HepG2 (cell line): ENCODE results near the gene DNAJB11. TPM values are rescaled to one million over a fixed set of nuclear protein-coding genes. Genes with fewer than 3 reads are reported as not detected.

Source experiments
- ATAC-seq: fragments of 200-7000 bp; cut with Tn5 transposase; 3 replicates; pipeline ENCODE4 v1.9.1; 2020; ENCODE audit warnings: mild to moderate bottlenecking, moderate library complexity
- BruUV-seq: library from RNA; stranded (reverse); fragments of 400-500 nt; replicated peaks from 2 replicates; lab custom pipeline; 2021; lab: Mats Ljungman, UMichigan
- CTCF ChIA-PET: fragments of 300-600 bp; formaldehyde crosslinking; extraction: SDS; loops from one replicate; lab custom pipeline; 2021; ENCODE audit warnings: low total read pairs, inconsistent platforms, low intra/inter-chr PET ratio; lab: Yijun Ruan, JAX
- POLR2A ChIA-PET: fragments of 350-600 bp; sonication (Branson Sonifier 250); formaldehyde crosslinking; loops from one replicate; lab custom pipeline; 2020; ENCODE audit warnings: antibody characterized with exemption, inconsistent platforms; lab: Yijun Ruan, JAX
- DNase-seq: peaks from one replicate; pipeline ENCODE4 v3.0.0-alpha.2; 2015; ENCODE audit warnings: low spot score
- FAIRE-seq: peaks from 3 replicates; lab custom pipeline; 2011; peaks lifted over from hg19 to GRCh38; lab: Jason Lieb, UNC
- H2AFZ ChIP-seq: one replicate; pipeline ENCODE4 v1.6.1; 2011; ENCODE audit warnings: low read length, inconsistent platforms
- H3K27ac ChIP-seq: fragments of 300-600 bp; 3 replicates; pipeline ENCODE4 v1.8.0; 2011; ENCODE audit warnings: mixed run types, mild to moderate bottlenecking, mixed read lengths, low read length, inconsistent platforms; ENCODE audit not compliant: insufficient read depth; ENCODE audit errors: extremely low read length
- H3K27me3 ChIP-seq, 2 experiments: fragments of 200-600 bp in 1 of 2; 2 replicates in 1 of 2; 3 replicates in 1 of 2; pipeline versions ENCODE4 v1.6.0 to v1.8.0; 2011; ENCODE audit warnings: low read length in 2 of 2, mild to moderate bottlenecking in 2 of 2, moderate library complexity in 2 of 2, inconsistent platforms in 1 of 2; ENCODE audit not compliant: insufficient read depth in 2 of 2, control insufficient read depth in 1 of 2
- H3K36me3 ChIP-seq, 2 experiments: fragments of 200-600 bp in 1 of 2; replicated peaks in 1 of 2; 2 replicates in 1 of 2; 3 replicates in 1 of 2; pipeline versions ENCODE4 v1.5.1 to v1.8.0; 2011; ENCODE audit warnings: low read length in 2 of 2, inconsistent platforms in 1 of 2; ENCODE audit not compliant: insufficient read depth in 2 of 2, control insufficient read depth in 1 of 2
- H3K4me1 ChIP-seq: 2 replicates; pipeline ENCODE4 v1.5.1; 2012; ENCODE audit warnings: low read length, inconsistent platforms; ENCODE audit not compliant: insufficient read depth
- H3K4me2 ChIP-seq: 2 replicates; pipeline ENCODE4 v1.6.0; 2011; ENCODE audit warnings: low read depth, low read length, inconsistent platforms
- H3K4me3 ChIP-seq, 3 experiments: fragments of 200-600 bp in 1 of 3; sonication (generic), shearing (Covaris generic) in 1 of 3; replicated peaks in 1 of 3; 2 replicates each; pipeline ENCODE4 v1.5.1; 2011 to 2016; ENCODE audit warnings: low read length in 3 of 3, inconsistent platforms in 2 of 3, low read depth in 2 of 3, mild to moderate bottlenecking in 2 of 3, control low read depth in 1 of 3, mixed read lengths in 1 of 3; ENCODE audit not compliant: insufficient read depth in 1 of 3
- H3K79me2 ChIP-seq: one replicate; pipeline ENCODE4 v1.6.1; 2011; ENCODE audit warnings: low read length, inconsistent platforms; ENCODE audit not compliant: insufficient read depth
- H3K9ac ChIP-seq: 2 replicates; pipeline ENCODE4 v1.6.0; 2011; ENCODE audit warnings: mild to moderate bottlenecking, low read depth, low read length, inconsistent platforms; ENCODE audit not compliant: insufficient read depth
- H3K9me3 ChIP-seq: 2 replicates; pipeline ENCODE4 v1.5.1; 2012; ENCODE audit warnings: mild to moderate bottlenecking, low read length
- H4K20me1 ChIP-seq: 2 replicates; pipeline ENCODE4 v1.6.0; 2011; ENCODE audit warnings: inconsistent platforms, mild to moderate bottlenecking, low read length, moderate library complexity; ENCODE audit not compliant: insufficient read depth
- MXD4 ChIP-seq: IDR thresholded peaks from 2 replicates; pipeline ENCODE4 v1.6.1; 2016; ENCODE audit warnings: mild to moderate bottlenecking, missing biosample characterization, missing genetic modification reagents
- NCOR1 ChIP-seq: fragments of 200-600 bp; sonication (generic); IDR thresholded peaks from 2 replicates; pipeline ENCODE4 v1.7.0; 2017; ENCODE audit warnings: antibody characterized with exemption, low read length, borderline replicate concordance
- NFATC3 ChIP-seq: sonication (generic); formaldehyde crosslinking; IDR thresholded peaks from 2 replicates; pipeline ENCODE4 v1.5.1; 2020; ENCODE audit warnings: mild to moderate bottlenecking, missing genetic modification reagents
- RXRB ChIP-seq: IDR thresholded peaks from 2 replicates; pipeline ENCODE4 v1.6.1; 2016; ENCODE audit warnings: borderline replicate concordance, missing genetic modification reagents, missing compliant biosample characterization
- SMARCE1 ChIP-seq: fragments of 450-650 bp; IDR thresholded peaks from 2 replicates; pipeline ENCODE4 v1.6.1; 2017; ENCODE audit warnings: borderline replicate concordance
- TAF1 ChIP-seq: sonication (generic); formaldehyde crosslinking; IDR thresholded peaks from 2 replicates; pipeline ENCODE4 v1.4.0; 2020; ENCODE audit warnings: missing genetic modification reagents
- ZFP36 ChIP-seq: fragments of 150-350 bp; IDR thresholded peaks from 2 replicates; pipeline ENCODE4 v1.6.1; 2018; ENCODE audit warnings: borderline replicate concordance, low read length, low read depth; ENCODE audit not compliant: partially characterized antibody
- ZNF205 ChIP-seq: IDR thresholded peaks from 2 replicates; pipeline ENCODE4 v1.6.1; 2018; ENCODE audit warnings: missing biosample characterization, missing genetic modification reagents
- ZNF337 ChIP-seq: sonication (generic); formaldehyde crosslinking; IDR thresholded peaks from 2 replicates; pipeline ENCODE4 v1.5.1; 2020; ENCODE audit warnings: missing genetic modification reagents, low read depth, mild to moderate bottlenecking, borderline replicate concordance
- ZNF678 ChIP-seq: sonication (generic); formaldehyde crosslinking; IDR thresholded peaks from 2 replicates; pipeline ENCODE4 v1.4.0; 2020; ENCODE audit warnings: mild to moderate bottlenecking, missing genetic modification reagents
- ZNF841 ChIP-seq: sonication (generic); formaldehyde crosslinking; IDR thresholded peaks from 2 replicates; pipeline ENCODE4 v1.8.1; 2023; ENCODE audit warnings: missing genetic modification reagents, borderline replicate concordance
- WGBS: methylation state at CpG from one replicate; pipeline ENCODE4 v1.1.6; 2017; ENCODE audit warnings: low lambda C conversion rate; 5-methylcytosine and 5-hydroxymethylcytosine counted together
- in situ Hi-C: cut with HindIII; loops from 2 replicates; pipeline ENCODE4 v1.10.0; 2017; ENCODE audit warnings: low pct_unique_long_range_greater_than_20kb; ENCODE audit not compliant: extremely low pct_ligation_motif_present
- intact Hi-C: fragments of 100-400 bp; cut with micrococcal nuclease; formaldehyde crosslinking; loops from one replicate; pipeline ENCODE4 v1.10.0; 2022; ENCODE audit not compliant: unreplicated experiment
- polyA plus RNA-seq, 8 experiments: library from polyadenylated mRNA; depleted of rRNA in 3 of 8; stranded (reverse) in 7 of 8; unstranded in 1 of 8; fragments of >200 nt; fragmentation: Illumina TruSeq in 4 of 8; extraction: Trizol in 4 of 8; gene quantifications; 2 replicates each; pipeline versions ENCODE4 v1.2.1 to v1.2.3, GENCODE V29; 2011 to 2016; ENCODE audit warnings: low read depth in 4 of 8, missing spikeins in 1 of 8, mixed read lengths in 1 of 8; ENCODE audit not compliant: insufficient read depth in 1 of 8
- total RNA-seq, 5 experiments: library from RNA; depleted of rRNA; stranded (reverse); fragments of >200 nt; fragmentation: Illumina TruSeq; extraction: Trizol; gene quantifications; 2 replicates each; pipeline ENCODE4 v1.2.3, GENCODE V29; 2016; ENCODE audit warnings: low read depth in 1 of 5
- TF ChIP-seq, protein P1 (sequence below): sonication (generic); formaldehyde crosslinking; IDR thresholded peaks from 2 replicates; pipeline ENCODE4 v1.5.0; 2020; ENCODE audit warnings: mild to moderate bottlenecking, missing genetic modification reagents, borderline replicate concordance
- TF ChIP-seq, protein P2 (sequence below): sonication (generic); formaldehyde crosslinking; IDR thresholded peaks from 2 replicates; pipeline ENCODE4 v1.4.0; 2020; ENCODE audit warnings: mild to moderate bottlenecking, missing genetic modification reagents
- TF ChIP-seq, protein P3 (sequence below): sonication (generic); formaldehyde crosslinking; IDR thresholded peaks from 2 replicates; pipeline ENCODE4 v1.5.0; 2020; ENCODE audit warnings: mild to moderate bottlenecking, missing genetic modification reagents, moderate library complexity

DNAJB11 gene
- total and polyA plus RNA-seq, 2 of the 13 experiments (the other 11 are each of a cell fraction or from before 2014, with no cell fraction given): 41.0 to 132 TPM

DNA sequence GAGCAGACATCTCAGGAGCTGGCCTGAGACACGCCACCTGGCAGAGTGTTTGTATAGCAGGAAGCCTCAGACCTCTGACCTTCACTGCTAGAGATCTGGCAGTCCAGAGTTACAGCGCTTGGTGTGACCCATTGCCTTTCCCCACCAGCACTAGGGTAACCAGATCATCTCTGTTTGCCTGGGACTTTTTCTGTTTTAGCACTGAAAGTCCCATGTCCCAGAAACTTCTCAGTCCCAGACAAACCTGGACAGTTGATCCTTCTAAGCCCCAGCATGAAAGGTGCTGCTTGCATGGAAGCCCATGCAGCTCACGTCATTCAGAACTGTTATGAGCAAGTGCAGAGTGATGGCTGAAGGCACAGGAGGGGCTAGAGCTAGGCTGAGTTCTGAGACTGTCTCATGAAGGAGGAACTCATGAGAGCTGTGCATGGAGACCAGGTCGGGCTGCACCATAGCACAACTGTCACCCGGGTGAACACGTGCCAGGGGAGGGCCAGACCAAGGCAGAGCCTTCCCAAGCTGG, 24.1 kb downstream of the DNAJB11 start:
- Histone ChIP-seq H4K20me1 (no peaks in the 10 kb centered on the region), H3K4me1 (peaks cover 96% of the 10 kb centered on the region), H3K4me2 (peak overlapping the region; percentile 87), H3K9me3 (no peaks in the 10 kb centered on the region), H3K27me3 (no peaks in the 10 kb centered on the region), H3K27ac (peak overlapping the region; percentile 78), H2AFZ (peak overlapping the region; percentile 7), H3K79me2 (no peaks in the 10 kb centered on the region), H3K9ac (peak overlapping the region; percentile 66), H3K36me3 (no peaks in the 10 kb centered on the region), H3K4me3 (peak overlapping the region; percentile 28 to 61 (median 50))
- FAIRE-seq (peak; percentile 80), ATAC-seq (peak; percentile 37), DNase-seq (peak; percentile 40)
- no TSS peak for BruUV-seq
- ChIA-PET POLR2A (interaction anchor here (1.2 to 24.0 kb wide), 6 partner anchors 10 to 447 kb away, joined by 6 to 854 read pairs (median 12); partner anchors contain the start of genes AHSG, DNAJB11, EIF4A2 and TBCCD1), CTCF (no interaction called here)
- in situ Hi-C loops (no loop called here), intact Hi-C loops (no loop called here)
- 3% methylated on average over 3 of the region's 6 CpGs for WGBS
- TF ChIP-seq, protein P1, sequence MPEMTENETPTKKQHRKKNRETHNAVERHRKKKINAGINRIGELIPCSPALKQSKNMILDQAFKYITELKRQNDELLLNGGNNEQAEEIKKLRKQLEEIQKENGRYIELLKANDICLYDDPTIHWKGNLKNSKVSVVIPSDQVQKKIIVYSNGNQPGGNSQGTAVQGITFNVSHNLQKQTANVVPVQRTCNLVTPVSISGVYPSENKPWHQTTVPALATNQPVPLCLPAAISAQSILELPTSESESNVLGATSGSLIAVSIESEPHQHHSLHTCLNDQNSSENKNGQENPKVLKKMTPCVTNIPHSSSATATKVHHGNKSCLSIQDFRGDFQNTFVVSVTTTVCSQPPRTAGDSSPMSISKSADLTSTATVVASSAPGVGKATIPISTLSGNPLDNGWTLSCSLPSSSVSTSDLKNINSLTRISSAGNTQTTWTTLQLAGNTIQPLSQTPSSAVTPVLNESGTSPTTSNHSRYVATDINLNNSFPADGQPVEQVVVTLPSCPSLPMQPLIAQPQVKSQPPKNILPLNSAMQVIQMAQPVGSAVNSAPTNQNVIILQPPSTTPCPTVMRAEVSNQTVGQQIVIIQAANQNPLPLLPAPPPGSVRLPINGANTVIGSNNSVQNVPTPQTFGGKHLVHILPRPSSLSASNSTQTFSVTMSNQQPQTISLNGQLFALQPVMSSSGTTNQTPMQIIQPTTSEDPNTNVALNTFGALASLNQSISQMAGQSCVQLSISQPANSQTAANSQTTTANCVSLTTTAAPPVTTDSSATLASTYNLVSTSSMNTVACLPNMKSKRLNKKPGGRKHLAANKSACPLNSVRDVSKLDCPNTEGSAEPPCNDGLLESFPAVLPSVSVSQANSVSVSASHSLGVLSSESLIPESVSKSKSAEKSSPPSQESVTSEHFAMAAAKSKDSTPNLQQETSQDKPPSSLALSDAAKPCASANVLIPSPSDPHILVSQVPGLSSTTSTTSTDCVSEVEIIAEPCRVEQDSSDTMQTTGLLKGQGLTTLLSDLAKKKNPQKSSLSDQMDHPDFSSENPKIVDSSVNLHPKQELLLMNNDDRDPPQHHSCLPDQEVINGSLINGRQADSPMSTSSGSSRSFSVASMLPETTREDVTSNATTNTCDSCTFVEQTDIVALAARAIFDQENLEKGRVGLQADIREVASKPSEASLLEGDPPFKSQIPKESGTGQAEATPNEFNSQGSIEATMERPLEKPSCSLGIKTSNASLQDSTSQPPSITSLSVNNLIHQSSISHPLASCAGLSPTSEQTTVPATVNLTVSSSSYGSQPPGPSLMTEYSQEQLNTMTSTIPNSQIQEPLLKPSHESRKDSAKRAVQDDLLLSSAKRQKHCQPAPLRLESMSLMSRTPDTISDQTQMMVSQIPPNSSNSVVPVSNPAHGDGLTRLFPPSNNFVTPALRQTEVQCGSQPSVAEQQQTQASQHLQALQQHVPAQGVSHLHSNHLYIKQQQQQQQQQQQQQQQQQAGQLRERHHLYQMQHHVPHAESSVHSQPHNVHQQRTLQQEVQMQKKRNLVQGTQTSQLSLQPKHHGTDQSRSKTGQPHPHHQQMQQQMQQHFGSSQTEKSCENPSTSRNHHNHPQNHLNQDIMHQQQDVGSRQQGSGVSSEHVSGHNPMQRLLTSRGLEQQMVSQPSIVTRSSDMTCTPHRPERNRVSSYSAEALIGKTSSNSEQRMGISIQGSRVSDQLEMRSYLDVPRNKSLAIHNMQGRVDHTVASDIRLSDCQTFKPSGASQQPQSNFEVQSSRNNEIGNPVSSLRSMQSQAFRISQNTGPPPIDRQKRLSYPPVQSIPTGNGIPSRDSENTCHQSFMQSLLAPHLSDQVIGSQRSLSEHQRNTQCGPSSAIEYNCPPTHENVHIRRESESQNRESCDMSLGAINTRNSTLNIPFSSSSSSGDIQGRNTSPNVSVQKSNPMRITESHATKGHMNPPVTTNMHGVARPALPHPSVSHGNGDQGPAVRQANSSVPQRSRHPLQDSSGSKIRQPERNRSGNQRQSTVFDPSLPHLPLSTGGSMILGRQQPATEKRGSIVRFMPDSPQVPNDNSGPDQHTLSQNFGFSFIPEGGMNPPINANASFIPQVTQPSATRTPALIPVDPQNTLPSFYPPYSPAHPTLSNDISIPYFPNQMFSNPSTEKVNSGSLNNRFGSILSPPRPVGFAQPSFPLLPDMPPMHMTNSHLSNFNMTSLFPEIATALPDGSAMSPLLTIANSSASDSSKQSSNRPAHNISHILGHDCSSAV (CRISPR knock-in tag): no peak
- TF ChIP-seq ZNF337 (CRISPR knock-in tag): no peak
- no peak for TF ChIP-seq MXD4
- peak; percentile 34; the same call in 1 of the 2 replicates for TF ChIP-seq TAF1
- no peak for TF ChIP-seq SMARCE1
- no peak; the same call in 1 of the 2 replicates for TF ChIP-seq NCOR1
- 0 out of 2 replicates have a peak, but pooled peaks have one; percentile 15 for TF ChIP-seq ZNF205
- TF ChIP-seq NFATC3: no peak
- no peak for TF ChIP-seq ZNF841 (CRISPR knock-in tag)
- TF ChIP-seq ZFP36: no peak
- TF ChIP-seq ZNF678 (CRISPR knock-in tag): no peak
- TF ChIP-seq RXRB (CRISPR knock-in tag): peak; percentile 15; the same call in 1 of the 2 replicates
- TF ChIP-seq, protein P2, sequence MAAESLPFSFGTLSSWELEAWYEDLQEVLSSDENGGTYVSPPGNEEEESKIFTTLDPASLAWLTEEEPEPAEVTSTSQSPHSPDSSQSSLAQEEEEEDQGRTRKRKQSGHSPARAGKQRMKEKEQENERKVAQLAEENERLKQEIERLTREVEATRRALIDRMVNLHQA: no peak
- TF ChIP-seq, protein P3, sequence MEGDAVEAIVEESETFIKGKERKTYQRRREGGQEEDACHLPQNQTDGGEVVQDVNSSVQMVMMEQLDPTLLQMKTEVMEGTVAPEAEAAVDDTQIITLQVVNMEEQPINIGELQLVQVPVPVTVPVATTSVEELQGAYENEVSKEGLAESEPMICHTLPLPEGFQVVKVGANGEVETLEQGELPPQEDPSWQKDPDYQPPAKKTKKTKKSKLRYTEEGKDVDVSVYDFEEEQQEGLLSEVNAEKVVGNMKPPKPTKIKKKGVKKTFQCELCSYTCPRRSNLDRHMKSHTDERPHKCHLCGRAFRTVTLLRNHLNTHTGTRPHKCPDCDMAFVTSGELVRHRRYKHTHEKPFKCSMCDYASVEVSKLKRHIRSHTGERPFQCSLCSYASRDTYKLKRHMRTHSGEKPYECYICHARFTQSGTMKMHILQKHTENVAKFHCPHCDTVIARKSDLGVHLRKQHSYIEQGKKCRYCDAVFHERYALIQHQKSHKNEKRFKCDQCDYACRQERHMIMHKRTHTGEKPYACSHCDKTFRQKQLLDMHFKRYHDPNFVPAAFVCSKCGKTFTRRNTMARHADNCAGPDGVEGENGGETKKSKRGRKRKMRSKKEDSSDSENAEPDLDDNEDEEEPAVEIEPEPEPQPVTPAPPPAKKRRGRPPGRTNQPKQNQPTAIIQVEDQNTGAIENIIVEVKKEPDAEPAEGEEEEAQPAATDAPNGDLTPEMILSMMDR (CRISPR knock-in tag): no peak
